Stimulated activated naive CD8-positive, alpha-beta T cell treated with anti-CD3 and anti-CD28 coated beads, Interleukin-15, Interleukin-2, amounts not matched to agents 100 ng/mL and 50 ng/mL, for 24 hours (primary cell): Measurements from ENCODE around the gene TBCA.
A peak's percentile ranks its signal among the peaks of the same experiment; 100 is the strongest.
"Not testable (repeated sequence)": the region's sequence is repeated elsewhere in the genome, so short reads cannot be mapped to it uniquely, and the experiment has no call there.

ENCODE experiments used
- H3K27ac Mint-ChIP-seq: one replicate; pipeline ENCODE4 v1.8.0; 2021; ENCODE audit warnings: mild to moderate bottlenecking, mixed read lengths
- H3K27me3 Mint-ChIP-seq: one replicate; pipeline ENCODE4 v1.8.0; 2021; ENCODE audit warnings: mixed read lengths
- H3K36me3 Mint-ChIP-seq: one replicate; pipeline ENCODE4 v1.8.0; 2021; ENCODE audit warnings: low read depth, mixed read lengths
- H3K4me1 Mint-ChIP-seq: one replicate; pipeline ENCODE4 v1.8.0; 2021; ENCODE audit warnings: low read depth, mixed read lengths
- H3K4me3 Mint-ChIP-seq: one replicate; pipeline ENCODE4 v1.8.0; 2021; ENCODE audit warnings: mild to moderate bottlenecking, mixed read lengths
- H3K9me3 Mint-ChIP-seq: one replicate; pipeline ENCODE4 v1.8.0; 2021; ENCODE audit warnings: mixed read lengths

Gene TBCA

GRCh38 chr5:77751328-77752023 lies 24.7 kb downstream of the TBCA start:
- Mint-ChIP-seq H3K27ac (no peak overlapping the region), H3K9me3 (no peaks in the 10 kb centered on the region), H3K4me3 (no peak overlapping the region), H3K4me1 (peaks cover 30% of the 10 kb centered on the region), H3K36me3 (peaks cover 18% of the 10 kb centered on the region), H3K27me3 (no peaks in the 10 kb centered on the region)

DNA sequence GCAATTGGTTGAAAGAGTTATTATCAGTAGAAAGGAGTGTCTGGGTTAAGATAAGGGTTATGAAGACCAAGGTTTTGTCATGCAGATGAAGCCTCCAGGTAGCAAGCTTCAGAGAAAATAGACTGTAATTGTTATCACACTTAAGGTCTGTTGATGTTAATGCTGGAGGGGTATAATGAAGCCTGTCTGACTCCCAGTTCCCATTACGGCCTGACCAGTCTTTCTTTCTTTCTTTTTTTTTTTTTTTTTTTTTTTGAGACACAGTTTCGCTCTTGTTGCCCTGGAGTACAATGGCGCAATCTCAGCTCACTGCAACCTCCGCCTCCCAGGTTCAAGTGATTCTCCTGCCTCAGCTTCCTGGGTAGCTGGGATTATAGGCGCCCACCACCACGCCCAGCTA lies 25.2 kb downstream of the TBCA start:
- not testable (repeated sequence) for H3K27me3 Mint-ChIP-seq, H3K9me3 Mint-ChIP-seq, H3K4me3 Mint-ChIP-seq, H3K27ac Mint-ChIP-seq
- H3K36me3 Mint-ChIP-seq = peaks cover 15% of the 10 kb centered on the region
- H3K4me1 Mint-ChIP-seq = peaks cover 26% of the 10 kb centered on the region

- H3K4me1 Mint-ChIP-seq = peaks cover 27% of the 10 kb centered on the region
- peaks cover 33% of the 10 kb centered on the region for H3K36me3 Mint-ChIP-seq
- H3K27me3 Mint-ChIP-seq = no peaks in the 10 kb centered on the region
- H3K9me3 Mint-ChIP-seq = no peaks in the 10 kb centered on the region
- H3K27ac Mint-ChIP-seq = no peak overlapping the region
- no peak overlapping the region for H3K4me3 Mint-ChIP-seq
Observed at GRCh38 chr5:77748160-77748559, 28.0 kb downstream of the TBCA start.

- Mint-ChIP-seq H3K27me3 (no peaks in the 10 kb centered on the region), H3K36me3 (peaks cover 30% of the 10 kb centered on the region), H3K4me3 (no peak overlapping the region), H3K9me3 (no peaks in the 10 kb centered on the region), H3K4me1 (peaks cover 4% of the 10 kb centered on the region), H3K27ac (no peak overlapping the region)
Observed at GRCh38 chr5:77744116-77744515, 32.0 kb downstream of the TBCA start.

DNA sequence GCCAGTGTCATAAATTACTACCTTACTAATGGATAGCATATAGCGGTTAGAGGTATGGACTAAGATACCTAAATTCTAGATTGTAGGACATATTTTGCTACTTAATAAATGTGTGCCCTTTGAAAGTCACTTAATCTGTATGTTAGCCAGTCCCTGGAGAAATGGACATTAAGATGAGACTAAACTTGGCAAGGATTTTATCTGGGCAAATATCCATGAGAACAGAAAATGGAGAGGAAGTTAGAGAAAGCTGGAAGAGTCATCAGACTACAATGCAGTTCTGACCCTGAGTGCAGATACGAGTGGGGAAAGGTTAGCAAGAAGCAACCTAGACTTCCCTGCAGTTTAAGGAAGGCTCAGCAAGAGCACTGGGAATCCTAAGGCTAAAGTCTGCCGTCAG lies 33.0 kb downstream of the TBCA start:
- Mint-ChIP-seq H3K36me3 (peaks cover 30% of the 10 kb centered on the region), H3K9me3 (no peaks in the 10 kb centered on the region), H3K4me3 (no peak overlapping the region), H3K27me3 (no peaks in the 10 kb centered on the region), H3K27ac (no peak overlapping the region), H3K4me1 (peaks cover 4% of the 10 kb centered on the region)

GRCh38 chr5:77741608-77742007 lies 34.5 kb downstream of the TBCA start:
- Mint-ChIP-seq H3K27me3 (no peaks in the 10 kb centered on the region), H3K36me3 (peaks cover 36% of the 10 kb centered on the region), H3K4me1 (peaks cover 4% of the 10 kb centered on the region), H3K9me3 (peaks cover 1% of the 10 kb centered on the region), H3K4me3 (no peak overlapping the region), H3K27ac (no peak overlapping the region)

GRCh38 chr5:77734885-77735284 lies 41.3 kb downstream of the TBCA start:
- H3K4me3 Mint-ChIP-seq = no peak overlapping the region
- no peaks in the 10 kb centered on the region for H3K27me3 Mint-ChIP-seq
- peaks cover 11% of the 10 kb centered on the region for H3K4me1 Mint-ChIP-seq
- peaks cover 41% of the 10 kb centered on the region for H3K36me3 Mint-ChIP-seq
- H3K9me3 Mint-ChIP-seq = peaks cover 5% of the 10 kb centered on the region
- H3K27ac Mint-ChIP-seq = no peak overlapping the region

DNA sequence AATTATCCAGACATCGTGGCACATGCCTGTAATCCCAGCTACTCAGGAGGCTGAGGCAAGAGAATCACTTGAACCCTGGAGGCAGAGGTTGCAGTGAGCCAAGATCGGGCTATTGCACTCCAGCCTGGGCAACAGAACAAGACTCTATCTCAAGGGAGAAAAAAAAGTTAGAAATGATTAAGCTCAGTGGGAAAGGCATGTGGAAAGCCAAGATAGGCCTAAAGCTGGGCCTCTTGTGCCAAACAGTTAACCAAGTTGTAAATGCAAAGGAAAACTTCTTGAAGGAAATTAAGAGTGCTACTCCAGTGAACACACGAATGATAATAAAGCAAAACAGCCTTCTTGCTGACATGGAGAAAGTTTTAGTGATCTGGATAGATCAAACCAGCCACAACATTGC lies 43.0 kb downstream of the TBCA start:
- Mint-ChIP-seq H3K4me3 (no peak overlapping the region), H3K27ac (no peak overlapping the region), H3K4me1 (peaks cover 13% of the 10 kb centered on the region)

GRCh38 chr5:77727190-77727589 lies 48.9 kb downstream of the TBCA start:
- no peaks in the 10 kb centered on the region for H3K9me3 Mint-ChIP-seq
- H3K27ac Mint-ChIP-seq = no peak overlapping the region
- no peaks in the 10 kb centered on the region for H3K27me3 Mint-ChIP-seq
- H3K36me3 Mint-ChIP-seq = peaks cover 25% of the 10 kb centered on the region
- no peak overlapping the region for H3K4me3 Mint-ChIP-seq
- peaks cover 15% of the 10 kb centered on the region for H3K4me1 Mint-ChIP-seq

More for the DNA sequence above, 43.0 kb downstream of the TBCA start:
- peaks cover 49% of the 10 kb centered on the region for H3K36me3 Mint-ChIP-seq
- H3K9me3 Mint-ChIP-seq = peaks cover 5% of the 10 kb centered on the region
- H3K27me3 Mint-ChIP-seq = no peaks in the 10 kb centered on the region

- Mint-ChIP-seq H3K4me1 (peaks cover 15% of the 10 kb centered on the region), H3K27me3 (no peaks in the 10 kb centered on the region), H3K36me3 (peaks cover 25% of the 10 kb centered on the region), H3K9me3 (no peaks in the 10 kb centered on the region), H3K27ac (no peak overlapping the region), H3K4me3 (no peak overlapping the region)
Observed at GRCh38 chr5:77725616-77726015, 50.5 kb downstream of the TBCA start.

- peaks cover 18% of the 10 kb centered on the region for H3K4me1 Mint-ChIP-seq
- H3K9me3 Mint-ChIP-seq = no peaks in the 10 kb centered on the region
- no peak overlapping the region for H3K27ac Mint-ChIP-seq
- H3K4me3 Mint-ChIP-seq = no peak overlapping the region
- H3K36me3 Mint-ChIP-seq = peaks cover 27% of the 10 kb centered on the region
- H3K27me3 Mint-ChIP-seq = no peaks in the 10 kb centered on the region
Observed at GRCh38 chr5:77724934-77725333, 51.2 kb downstream of the TBCA start.

DNA sequence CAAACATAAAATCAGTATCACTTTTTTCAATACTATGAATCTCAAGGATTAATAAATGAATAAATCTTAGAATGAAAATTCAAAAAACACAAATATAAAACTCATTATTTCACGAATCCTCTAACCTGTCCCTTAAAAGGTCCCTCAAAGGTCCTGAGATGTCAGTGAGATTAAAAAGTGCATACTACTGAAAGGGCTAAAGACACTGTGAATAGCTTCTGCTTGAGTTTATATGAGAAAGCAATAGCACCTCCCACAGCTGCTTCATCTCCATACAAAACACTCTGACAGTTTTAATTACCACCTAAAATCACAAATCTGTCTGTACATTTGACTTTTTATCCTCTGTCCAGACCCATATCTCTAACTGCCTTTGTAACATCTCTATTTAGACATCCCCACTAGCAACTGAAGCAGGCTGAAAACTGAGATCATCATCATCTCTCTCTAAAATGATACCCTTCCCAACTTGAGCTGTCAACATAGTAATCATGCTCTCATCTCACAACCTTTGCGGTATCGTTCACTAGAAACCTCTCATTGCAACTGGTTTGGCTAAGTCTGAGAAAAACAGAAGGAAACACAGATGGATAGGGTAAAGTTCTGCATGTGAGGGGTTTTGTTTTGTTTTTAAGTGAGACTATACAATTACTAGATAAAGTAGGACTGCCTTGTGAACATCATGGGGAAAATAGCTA lies 56.3 kb downstream of the TBCA start:
- peaks cover 23% of the 10 kb centered on the region for H3K36me3 Mint-ChIP-seq
- H3K27me3 Mint-ChIP-seq = no peaks in the 10 kb centered on the region
- H3K4me1 Mint-ChIP-seq = peaks cover 23% of the 10 kb centered on the region
- no peak overlapping the region for H3K4me3 Mint-ChIP-seq
- peak overlapping the region; percentile 33 for H3K27ac Mint-ChIP-seq
- H3K9me3 Mint-ChIP-seq = no peaks in the 10 kb centered on the region

DNA sequence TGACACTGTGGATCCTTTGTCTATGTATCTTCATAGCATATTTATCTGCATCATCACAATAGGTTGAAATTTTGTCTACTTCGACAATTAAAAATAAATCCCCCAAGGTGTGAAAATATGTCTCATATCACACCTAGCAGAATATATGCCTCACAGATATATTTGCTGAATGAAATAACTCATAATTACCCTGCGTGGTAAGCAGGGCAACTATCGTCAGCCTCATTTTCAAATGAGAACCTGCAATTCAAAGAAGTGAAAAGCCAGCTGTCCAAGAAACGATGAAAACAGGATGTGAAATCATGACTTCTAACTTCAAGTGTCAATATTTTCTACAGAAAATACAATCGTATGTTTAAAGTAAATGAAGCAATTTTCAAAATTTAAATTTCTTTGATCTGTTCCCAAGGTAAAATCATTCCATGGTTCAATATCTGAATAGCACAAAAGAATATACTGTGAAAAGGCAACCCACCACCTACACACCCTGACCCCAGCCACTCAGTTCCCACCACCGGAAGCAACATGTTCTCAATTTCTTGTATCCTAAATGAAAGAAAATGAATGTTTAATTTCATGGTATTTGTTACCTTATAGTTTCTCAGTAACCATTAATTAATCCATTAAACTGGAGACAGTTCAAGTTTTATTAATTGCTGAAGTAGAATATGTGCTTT lies 57.1 kb downstream of the TBCA start:
- Mint-ChIP-seq H3K4me1 (peaks cover 19% of the 10 kb centered on the region), H3K9me3 (no peaks in the 10 kb centered on the region), H3K4me3 (no peak overlapping the region)

GRCh38 chr5:77709993-77710685 lies 66.0 kb downstream of the TBCA start:
- Mint-ChIP-seq H3K4me3 (no peak overlapping the region), H3K9me3 (no peaks in the 10 kb centered on the region), H3K27me3 (no peaks in the 10 kb centered on the region), H3K36me3 (peaks cover 31% of the 10 kb centered on the region), H3K27ac (no peak overlapping the region), H3K4me1 (peaks cover 4% of the 10 kb centered on the region)

More for the DNA sequence above, 57.1 kb downstream of the TBCA start:
- peaks cover 23% of the 10 kb centered on the region for H3K36me3 Mint-ChIP-seq
- H3K27ac Mint-ChIP-seq = no peak overlapping the region
- H3K27me3 Mint-ChIP-seq = no peaks in the 10 kb centered on the region

DNA sequence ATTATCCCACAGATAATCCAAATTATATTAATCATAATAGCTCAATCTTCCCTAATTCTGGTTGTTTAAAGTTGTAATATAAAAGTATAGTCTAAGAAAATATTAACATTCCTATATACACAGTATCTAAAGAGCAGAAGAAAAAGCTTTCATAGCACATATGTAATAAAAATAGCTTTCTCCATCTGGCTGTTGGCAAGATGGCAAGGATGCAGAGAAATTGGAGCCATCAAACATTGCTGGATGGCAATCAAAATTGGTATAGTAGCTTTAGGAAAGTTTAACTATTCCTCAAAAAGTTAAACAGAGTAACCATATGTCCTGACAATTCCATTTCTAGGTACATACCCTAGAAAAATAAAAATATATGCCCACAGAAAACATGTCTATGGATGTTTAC lies 66.8 kb downstream of the TBCA start:
- Mint-ChIP-seq H3K4me3 (no peak overlapping the region), H3K9me3 (no peaks in the 10 kb centered on the region), H3K36me3 (peaks cover 37% of the 10 kb centered on the region), H3K27me3 (no peaks in the 10 kb centered on the region), H3K4me1 (peaks cover 4% of the 10 kb centered on the region), H3K27ac (no peak overlapping the region)
